ENCODE results near the gene DNAL1. TPM values are rescaled to one million over a fixed set of nuclear protein-coding genes. Genes with fewer than 3 reads are reported as not detected.
"Not testable (repeated sequence)": the region's sequence is repeated elsewhere in the genome, so short reads cannot be mapped to it uniquely, and the experiment has no call there.

The DNAL1 gene
- total and polyA plus RNA-seq, 2 of the 13 experiments (the other 11 are each of a cell fraction or from before 2014, with no cell fraction given): 1.4 to 13.3 TPM

- Histone ChIP-seq H3K4me1 (ENCODE audit: insufficient read depth, low read length) (peaks cover 3% of the 10 kb centered on the region; the same call in 1 of the 2 replicates), H3K9me3 (ENCODE audit: low read length) (no peaks in the 10 kb centered on the region), H3K27ac (ENCODE audit: extremely low read length, insufficient read depth, low read length) (no peak overlapping the region), H4K20me1 (ENCODE audit: insufficient read depth, low read length) (no peaks in the 10 kb centered on the region), H2AFZ (ENCODE audit: low read length) (no peak overlapping the region), H3K27me3 (ENCODE audit: control insufficient read depth in 1 of 2, insufficient read depth in 2 of 2, low read length in 2 of 2) (no peaks in the 10 kb centered on the region), H3K4me3 (replicated peaks in 1 of 3; ENCODE audit: insufficient read depth in 1 of 3, low read depth in 2 of 3, low read length in 3 of 3) (no peak overlapping the region), H3K9ac (ENCODE audit: insufficient read depth, low read depth, low read length) (no peak overlapping the region), H3K36me3 (replicated peaks in 1 of 2; ENCODE audit: control insufficient read depth in 1 of 2, insufficient read depth in 2 of 2, low read length in 2 of 2) (peaks cover 3 to 4% of the 10 kb centered on the region in 2 experiments; a peak in 2 of 5 replicates), H3K4me2 (ENCODE audit: low read depth, low read length) (no peak overlapping the region), H3K79me2 (ENCODE audit: insufficient read depth, low read length) (no peaks in the 10 kb centered on the region)
- TF ChIP-seq ZNF121 (CRISPR knock-in tag; IDR thresholded peaks at IDR 0.05) (peak; percentile 67), ZFP36L2 (CRISPR knock-in tag; IDR thresholded peaks at IDR 0.05) (no peak)
- ChIA-PET CTCF (ENCODE audit: low intra/inter-chr PET ratio, low total read pairs) (no interaction called here), POLR2A (interaction anchor here (0.5 kb wide), 1 partner anchor 57 kb away, joined by 3 read pairs; no protein-coding TSS in a partner anchor)
- BruUV-seq (replicated peaks): no TSS peak
- intact Hi-C loops (cut with micrococcal nuclease; ENCODE audit: unreplicated experiment): no loop called here
- DNase-seq (ENCODE audit: low spot score) (no peak), FAIRE-seq (no peak), ATAC-seq (no peak)
- in situ Hi-C loops (cut with HindIII; ENCODE audit: extremely low pct_ligation_motif_present, low pct_unique_long_range_greater_than_20kb): no loop called here
Observed at GRCh38 chr14:73651005-73651404, 6.2 kb downstream of the DNAL1 start.

GRCh38 chr14:73655851-73656250 lies 11.1 kb downstream of the DNAL1 start:
- CTCF ChIA-PET (ENCODE audit: low intra/inter-chr PET ratio, low total read pairs): no interaction called here
- POLR2A ChIA-PET: no interaction called here
- TF ChIP-seq ZNF382 (CRISPR knock-in tag; IDR thresholded peaks at IDR 0.05; ENCODE audit: borderline replicate concordance) (no peak), SIX1 (CRISPR knock-in tag; IDR thresholded peaks at IDR 0.05; ENCODE audit: borderline replicate concordance) (no peak)
- Histone ChIP-seq H2AFZ (ENCODE audit: low read length) (no peak overlapping the region), H4K20me1 (ENCODE audit: insufficient read depth, low read length) (no peaks in the 10 kb centered on the region), H3K79me2 (ENCODE audit: insufficient read depth, low read length) (no peaks in the 10 kb centered on the region), H3K4me1 (ENCODE audit: insufficient read depth, low read length) (no peaks in the 10 kb centered on the region), H3K4me3 (replicated peaks in 1 of 3; ENCODE audit: insufficient read depth in 1 of 3, low read depth in 2 of 3, low read length in 3 of 3) (no peak overlapping the region), H3K9ac (ENCODE audit: insufficient read depth, low read depth, low read length) (no peak overlapping the region), H3K4me2 (ENCODE audit: low read depth, low read length) (no peak overlapping the region), H3K9me3 (ENCODE audit: low read length) (no peaks in the 10 kb centered on the region), H3K27me3 (ENCODE audit: control insufficient read depth in 1 of 2, insufficient read depth in 2 of 2, low read length in 2 of 2) (no peaks in the 10 kb centered on the region), H3K27ac (ENCODE audit: extremely low read length, insufficient read depth, low read length) (no peak overlapping the region), H3K36me3 (replicated peaks in 1 of 2; ENCODE audit: control insufficient read depth in 1 of 2, insufficient read depth in 2 of 2, low read length in 2 of 2) (peaks cover 4 to 7% of the 10 kb centered on the region in 2 experiments; a peak in 2 of 5 replicates)
- WGBS (ENCODE audit: low lambda C conversion rate): 65% methylated on average over 1 of the region's 1 CpG
- no peak for DNase-seq (ENCODE audit: low spot score)
- intact Hi-C loops (cut with micrococcal nuclease; ENCODE audit: unreplicated experiment): no loop called here
- no peak for ATAC-seq
- BruUV-seq (replicated peaks): no TSS peak
- no peak for FAIRE-seq
- in situ Hi-C loops (cut with HindIII; ENCODE audit: extremely low pct_ligation_motif_present, low pct_unique_long_range_greater_than_20kb): no loop called here

- H2AFZ ChIP-seq (ENCODE audit: low read length); DNase-seq (ENCODE audit: low spot score); POLR2A ChIA-PET; H3K4me3 ChIP-seq (replicated peaks in 1 of 3; ENCODE audit: insufficient read depth in 1 of 3, low read depth in 2 of 3, low read length in 3 of 3); H3K9me3 ChIP-seq (ENCODE audit: low read length); H3K36me3 ChIP-seq (replicated peaks in 1 of 2; ENCODE audit: control insufficient read depth in 1 of 2, insufficient read depth in 2 of 2, low read length in 2 of 2); H4K20me1 ChIP-seq (ENCODE audit: insufficient read depth, low read length); in situ Hi-C loops (cut with HindIII; ENCODE audit: extremely low pct_ligation_motif_present, low pct_unique_long_range_greater_than_20kb); intact Hi-C loops (cut with micrococcal nuclease; ENCODE audit: unreplicated experiment); H3K79me2 ChIP-seq (ENCODE audit: insufficient read depth, low read length); H3K9ac ChIP-seq (ENCODE audit: insufficient read depth, low read depth, low read length); H3K4me2 ChIP-seq (ENCODE audit: low read depth, low read length); CTCF ChIA-PET (ENCODE audit: low intra/inter-chr PET ratio, low total read pairs); H3K27ac ChIP-seq (ENCODE audit: extremely low read length, insufficient read depth, low read length); FAIRE-seq; ATAC-seq; H3K27me3 ChIP-seq (ENCODE audit: control insufficient read depth in 1 of 2, insufficient read depth in 2 of 2, low read length in 2 of 2); BruUV-seq (replicated peaks): not testable (repeated sequence)
- H3K4me1 ChIP-seq (ENCODE audit: insufficient read depth, low read length): peaks cover 12% of the 10 kb centered on the region
- WGBS (ENCODE audit: low lambda C conversion rate): 96% methylated on average over 11 of the region's 11 CpGs
Observed at GRCh38 chr14:73659202-73659601, 14.4 kb downstream of the DNAL1 start.

Measured in HepG2 (cell line).